BJ (cell line): ENCODE measurements around the gene SMIM36. TPM values are rescaled to one million over a fixed set of nuclear protein-coding genes. Genes with fewer than 3 reads are reported as not detected.

ENCODE experiments used
- CTCF ChIA-PET: fragments of 350-600 bp; formaldehyde crosslinking; extraction: SDS; loops from one replicate; lab custom pipeline; 2021; ENCODE audit warnings: antibody characterized with exemption, inconsistent platforms; lab: Yijun Ruan, JAX
- POLR2A ChIA-PET: fragments of 300-600 bp; sonication (Branson Sonifier 250); formaldehyde crosslinking; extraction: SDS; loops from one replicate; lab custom pipeline; 2021; ENCODE audit warnings: antibody characterized with exemption; lab: Charles Lee
- DNase-seq: peaks from one replicate; pipeline ENCODE4 v3.0.0-alpha.2; 2011; ENCODE audit warnings: low read depth
- H3K27me3 ChIP-seq: 2 replicates; pipeline ENCODE4 v1.6.0; 2011; ENCODE audit warnings: low read length; ENCODE audit not compliant: control insufficient read depth, insufficient read depth
- H3K36me3 ChIP-seq: 2 replicates; pipeline ENCODE4 v1.5.1; 2011; ENCODE audit warnings: low read length; ENCODE audit not compliant: control insufficient read depth, insufficient read depth
- H3K4me3 ChIP-seq: 2 replicates; pipeline ENCODE4 v1.5.1; 2011; ENCODE audit warnings: low read depth, mild to moderate bottlenecking, control low read depth, low read length
- polyA plus RNA-seq: library from polyadenylated mRNA; depleted of rRNA; stranded (reverse); fragments of >200 nt; gene quantifications from 2 replicates; pipeline ENCODE4 v1.2.3, GENCODE V29; 2011
- TF ChIP-seq, protein P1 (sequence below): IDR thresholded peaks from 2 replicates; pipeline ENCODE4 v1.5.1; 2011; ENCODE audit warnings: low read depth, mild to moderate bottlenecking, control low read depth, inconsistent platforms, low read length, moderate library complexity; ENCODE audit not compliant: insufficient read depth

Gene SMIM36
- polyA plus RNA-seq, 1 experiment, result not detected

DNA sequence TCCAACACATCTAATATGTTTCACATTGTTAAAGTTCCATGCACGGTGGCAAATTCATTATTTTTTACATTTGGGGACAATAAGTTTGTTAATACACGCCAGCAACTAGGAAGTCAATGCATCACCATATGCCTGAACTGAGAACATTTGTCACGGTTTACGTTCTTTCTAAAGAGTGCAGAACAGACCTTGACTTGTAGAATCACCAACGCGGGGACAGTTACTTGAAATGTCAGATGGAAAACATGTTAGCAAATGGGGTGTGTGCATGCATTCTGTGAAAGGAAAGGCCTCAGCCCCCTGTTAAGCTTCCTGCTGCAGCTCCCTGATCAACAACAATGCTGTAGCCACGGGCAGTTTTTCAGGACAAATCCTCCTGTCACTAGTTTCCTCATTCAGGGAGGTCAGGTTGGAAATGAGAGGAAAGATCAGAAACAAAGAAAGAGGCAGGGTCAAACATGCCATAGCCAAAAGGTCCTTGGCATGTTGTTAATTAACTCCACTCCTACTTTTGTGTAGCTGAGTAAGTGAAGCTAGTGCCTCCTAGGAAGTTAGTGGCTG lies 18.4 kb downstream of the SMIM36 start:
- CTCF ChIA-PET, result interaction anchor here (1.0 kb wide), 1 partner anchor 94 kb away, joined by 3 read pairs; no protein-coding TSS in a partner anchor
- H3K36me3 ChIP-seq, result no peaks in the 10 kb centered on the region

DNA sequence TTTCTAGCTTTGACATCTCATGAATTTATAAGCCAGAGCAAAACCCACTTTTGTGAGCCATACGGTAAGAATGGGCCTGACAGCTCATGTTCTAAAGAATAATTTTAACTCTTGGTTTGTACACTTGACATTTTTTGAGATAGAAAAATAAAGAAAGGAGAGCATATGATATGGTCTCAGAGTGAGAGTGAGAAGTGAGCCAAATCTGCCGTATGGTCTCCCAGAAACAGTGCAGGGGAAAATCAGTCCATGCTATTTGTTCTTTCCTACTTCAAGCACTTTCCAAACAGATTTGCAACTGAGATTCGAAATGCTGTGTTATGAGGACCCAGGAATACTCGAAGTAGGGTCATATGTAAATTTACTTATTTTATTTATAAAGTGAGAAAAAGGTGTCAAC lies 20.9 kb downstream of the SMIM36 start:
- Histone ChIP-seq H3K27me3 (no peaks in the 10 kb centered on the region; the same call in 1 of the 2 replicates), H3K36me3 (no peaks in the 10 kb centered on the region), H3K4me3 (no peak overlapping the region)
- ChIA-PET POLR2A (interaction anchor here (0.6 kb wide), 1 partner anchor 291 kb away, joined by 3 read pairs; no protein-coding TSS in a partner anchor), CTCF (interaction anchor here (0.9 kb wide), 1 partner anchor 19 kb away, joined by 4 read pairs; no protein-coding TSS in a partner anchor)
- no peak for DNase-seq
- TF ChIP-seq, protein P1, sequence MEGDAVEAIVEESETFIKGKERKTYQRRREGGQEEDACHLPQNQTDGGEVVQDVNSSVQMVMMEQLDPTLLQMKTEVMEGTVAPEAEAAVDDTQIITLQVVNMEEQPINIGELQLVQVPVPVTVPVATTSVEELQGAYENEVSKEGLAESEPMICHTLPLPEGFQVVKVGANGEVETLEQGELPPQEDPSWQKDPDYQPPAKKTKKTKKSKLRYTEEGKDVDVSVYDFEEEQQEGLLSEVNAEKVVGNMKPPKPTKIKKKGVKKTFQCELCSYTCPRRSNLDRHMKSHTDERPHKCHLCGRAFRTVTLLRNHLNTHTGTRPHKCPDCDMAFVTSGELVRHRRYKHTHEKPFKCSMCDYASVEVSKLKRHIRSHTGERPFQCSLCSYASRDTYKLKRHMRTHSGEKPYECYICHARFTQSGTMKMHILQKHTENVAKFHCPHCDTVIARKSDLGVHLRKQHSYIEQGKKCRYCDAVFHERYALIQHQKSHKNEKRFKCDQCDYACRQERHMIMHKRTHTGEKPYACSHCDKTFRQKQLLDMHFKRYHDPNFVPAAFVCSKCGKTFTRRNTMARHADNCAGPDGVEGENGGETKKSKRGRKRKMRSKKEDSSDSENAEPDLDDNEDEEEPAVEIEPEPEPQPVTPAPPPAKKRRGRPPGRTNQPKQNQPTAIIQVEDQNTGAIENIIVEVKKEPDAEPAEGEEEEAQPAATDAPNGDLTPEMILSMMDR, result no peak

More for the DNA sequence above, 18.4 kb downstream of the SMIM36 start:
- DNase-seq, result no peak
- TF ChIP-seq, protein P1, result no peak
- Histone ChIP-seq H3K4me3 (no peak overlapping the region), H3K27me3 (no peaks in the 10 kb centered on the region; the same call in 1 of the 2 replicates)
- POLR2A ChIA-PET, result no interaction called here

DNA sequence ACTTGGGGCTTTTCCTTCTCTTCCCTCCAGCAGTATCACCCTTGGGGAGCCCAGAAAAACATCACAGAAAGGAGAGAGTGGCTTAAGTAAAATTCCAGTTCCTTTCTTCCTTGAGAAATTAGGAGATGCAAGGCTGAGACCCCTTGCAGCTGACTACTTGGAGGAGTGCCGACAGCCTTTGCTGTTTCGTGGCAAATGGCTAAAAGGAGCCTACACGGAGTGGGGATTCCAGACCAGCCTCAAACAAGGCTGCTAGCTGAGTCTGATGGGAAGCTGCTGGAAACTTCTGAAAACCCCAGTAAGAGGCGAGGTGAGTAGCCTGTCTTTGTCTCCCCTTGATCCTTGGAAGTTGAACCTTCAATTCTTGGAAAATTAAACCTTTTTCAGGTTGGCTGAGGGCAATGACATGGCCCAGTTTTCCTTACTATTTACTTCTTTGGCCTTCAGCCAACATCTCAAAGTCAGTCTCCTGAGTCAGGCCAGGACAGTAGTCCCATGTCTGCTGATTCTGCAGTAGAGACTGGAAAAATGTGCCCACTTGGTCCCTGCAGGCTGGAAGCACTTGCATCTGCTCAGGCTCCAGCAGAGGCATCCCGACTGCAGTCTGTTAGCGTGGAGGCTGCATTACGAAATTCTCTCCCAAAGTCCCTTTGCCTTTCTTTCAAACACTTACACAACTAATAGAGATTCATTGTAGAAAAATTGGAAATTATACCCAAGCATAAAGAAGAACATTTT lies 23.4 kb downstream of the SMIM36 start:
- Histone ChIP-seq H3K27me3 (no peaks in the 10 kb centered on the region), H3K4me3 (no peak overlapping the region), H3K36me3 (no peaks in the 10 kb centered on the region)
- no peak for DNase-seq
- ChIA-PET CTCF (no interaction called here), POLR2A (no interaction called here)
- TF ChIP-seq, protein P1, result no peak

DNA sequence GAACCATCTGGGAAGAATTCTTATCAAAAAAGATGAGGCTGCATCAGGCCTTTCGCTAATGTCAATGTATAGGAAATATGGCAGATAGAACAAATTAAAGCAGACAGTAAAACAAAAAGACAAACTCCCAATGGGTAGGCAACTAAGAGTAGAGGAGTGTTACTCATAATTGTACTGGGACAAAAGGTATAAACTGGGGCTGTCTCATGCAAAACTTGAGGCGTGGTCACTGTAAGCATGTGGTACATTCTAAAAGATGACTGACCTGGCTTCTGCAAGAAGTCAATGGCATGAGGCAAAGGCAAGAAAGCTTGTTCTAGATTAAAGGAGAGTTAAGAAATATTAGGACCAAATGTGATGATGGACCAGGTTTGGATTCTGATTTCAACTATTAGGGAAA lies 26.7 kb downstream of the SMIM36 start:
- DNase-seq, result no peak
- Histone ChIP-seq H3K36me3 (no peaks in the 10 kb centered on the region), H3K4me3 (no peak overlapping the region), H3K27me3 (no peaks in the 10 kb centered on the region)
- TF ChIP-seq, protein P1, result no peak
- POLR2A ChIA-PET, result no interaction called here
- CTCF ChIA-PET, result no interaction called here

DNA sequence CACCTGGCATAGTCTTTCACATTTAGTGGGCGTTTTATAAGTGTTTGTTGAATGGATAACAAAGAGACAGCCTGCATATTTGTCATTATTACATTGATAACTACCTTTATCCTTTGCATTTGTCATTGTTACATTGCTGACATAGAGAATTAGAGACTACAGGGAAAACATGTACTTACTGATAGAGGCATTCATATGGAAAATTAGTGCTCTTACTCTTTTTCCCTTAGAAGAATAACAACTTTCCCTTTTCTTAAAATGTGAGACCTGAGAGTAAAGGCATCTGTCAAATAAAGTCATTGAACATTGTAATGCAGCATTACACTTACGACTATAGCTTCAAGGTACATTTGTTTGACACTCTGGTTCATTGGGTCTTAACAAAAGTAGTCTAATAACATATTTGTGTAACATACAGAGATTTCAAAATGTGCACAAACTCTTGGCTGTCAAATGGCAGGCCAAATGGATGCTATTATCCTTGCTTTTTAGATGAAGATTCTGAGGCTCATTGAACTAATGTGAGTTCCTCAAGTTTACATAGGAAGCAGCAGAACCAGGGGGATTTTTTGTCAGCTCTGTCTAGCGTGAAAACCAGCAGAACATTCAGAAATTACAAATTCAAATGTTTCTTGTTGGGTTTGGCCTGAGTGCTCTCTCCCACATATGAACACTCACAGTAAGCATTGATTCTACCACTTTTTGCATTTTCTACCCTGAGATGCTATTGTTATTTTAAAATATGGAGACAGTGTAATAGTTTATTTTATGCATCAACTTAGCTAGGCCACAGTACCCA lies 28.5 kb downstream of the SMIM36 start:
- ChIA-PET CTCF (no interaction called here), POLR2A (no interaction called here)
- no peaks in the 10 kb centered on the region for H3K36me3 ChIP-seq
- H3K4me3 ChIP-seq, result no peak overlapping the region
- no peak for DNase-seq
- no peaks in the 10 kb centered on the region for H3K27me3 ChIP-seq
- TF ChIP-seq, protein P1, result no peak
